ENCODE data around the gene C17orf100. TPM values are rescaled to one million over a fixed set of nuclear protein-coding genes. Genes with fewer than 3 reads are reported as not detected.

Gene C17orf100
- total RNA-seq, 2 experiments from 2014 or later, result 2.4 to 5.2 TPM

- peaks cover 4% of the 10 kb centered on the region; the same call in 1 of the 2 replicates for H3K9me3 ChIP-seq (ENCODE audit: low read length)
- no peak for DNase-seq (ENCODE audit: low spot score)
- peaks cover 34% of the 10 kb centered on the region for H3K36me3 ChIP-seq (ENCODE audit: insufficient read depth, low read length)
- no TSS peak for BruUV-seq (replicated peaks)
- ChIA-PET POLR2A (no interaction called here), CTCF (ENCODE audit: unreplicated experiment) (no interaction called here)
- no peak overlapping the region for H3K4me3 ChIP-seq (ENCODE audit: low read depth, low read length, poor library complexity, severe bottlenecking)
- H4K20me1 ChIP-seq (ENCODE audit: insufficient read depth, low read length), result peaks cover 12% of the 10 kb centered on the region; the same call in 1 of the 2 replicates
- peaks cover 26% of the 10 kb centered on the region; the same call in 1 of the 2 replicates for H3K79me2 ChIP-seq (ENCODE audit: insufficient read depth, low read depth, low read length)
- intact Hi-C loops (cut with micrococcal nuclease; ENCODE audit: unreplicated experiment), result no loop called here
- no peak for TF ChIP-seq EZH2phosphoT487 (IDR thresholded peaks at IDR 0.05; ENCODE audit: borderline replicate concordance, low read depth, low read length)
- no peak for TF ChIP-seq CTCF (conservative IDR thresholded peaks at IDR 0.05; ENCODE audit: low read length)
- H3K4me1 ChIP-seq (ENCODE audit: insufficient read depth, low read length, poor library complexity, severe bottlenecking), result peaks cover 20% of the 10 kb centered on the region
- H3K4me2 ChIP-seq (ENCODE audit: low read length), result peak overlapping the region; percentile 84
- no peak overlapping the region for H2AFZ ChIP-seq (ENCODE audit: low read length)
- H3K9me2 ChIP-seq (ENCODE audit: insufficient read depth, low read length), result no peaks in the 10 kb centered on the region
- no peak overlapping the region for H3K27ac ChIP-seq (ENCODE audit: low read depth, low read length, poor library complexity, severe bottlenecking)
Observed at GRCh38 chr17:6638046-6638908, 13.3 kb upstream of the C17orf100 start.

GRCh38 chr17:6639014-6639585, 12.5 kb upstream of the C17orf100 start:
- H4K20me1 ChIP-seq (ENCODE audit: insufficient read depth, low read length), result peaks cover 12% of the 10 kb centered on the region; the same call in 1 of the 2 replicates
- DNase-seq (ENCODE audit: low spot score), result no peak
- TF ChIP-seq CTCF (conservative IDR thresholded peaks at IDR 0.05; ENCODE audit: low read length), result no peak
- TF ChIP-seq EZH2phosphoT487 (IDR thresholded peaks at IDR 0.05; ENCODE audit: borderline replicate concordance, low read depth, low read length), result no peak
- BruUV-seq (replicated peaks), result no TSS peak
- intact Hi-C loops (cut with micrococcal nuclease; ENCODE audit: unreplicated experiment), result no loop called here
- H3K27ac ChIP-seq (ENCODE audit: low read depth, low read length, poor library complexity, severe bottlenecking), result peak overlapping the region; percentile 84
- H3K36me3 ChIP-seq (ENCODE audit: insufficient read depth, low read length), result peaks cover 34% of the 10 kb centered on the region
- ChIA-PET POLR2A (interaction anchor here (1.3 kb wide), 1 partner anchor 22 kb away, joined by 4 read pairs; no protein-coding TSS in a partner anchor), CTCF (ENCODE audit: unreplicated experiment) (no interaction called here)
- H3K9me2 ChIP-seq (ENCODE audit: insufficient read depth, low read length), result no peaks in the 10 kb centered on the region
- peak overlapping the region; percentile 84 for H3K4me2 ChIP-seq (ENCODE audit: low read length)
- H3K4me1 ChIP-seq (ENCODE audit: insufficient read depth, low read length, poor library complexity, severe bottlenecking), result peaks cover 20% of the 10 kb centered on the region
- H2AFZ ChIP-seq (ENCODE audit: low read length), result no peak overlapping the region
- no peaks in the 10 kb centered on the region for H3K9me3 ChIP-seq (ENCODE audit: low read length)
- H3K4me3 ChIP-seq (ENCODE audit: low read depth, low read length, poor library complexity, severe bottlenecking), result peak overlapping the region; percentile 89
- peaks cover 27% of the 10 kb centered on the region; the same call in 1 of the 2 replicates for H3K79me2 ChIP-seq (ENCODE audit: insufficient read depth, low read depth, low read length)
